Fibroblast of lung (primary cell): ENCODE results near the gene ANGPTL2. TPM values are rescaled to one million over a fixed set of nuclear protein-coding genes. Genes with fewer than 3 reads are reported as not detected.
A peak's percentile ranks its signal among the peaks of the same experiment; 100 is the strongest.

Source experiments
- DNase-seq, 2 donors: peaks; one replicate each; pipeline versions ENCODE4 v3.0.0 to v3.0.0-alpha.2; 2010; ENCODE audit warnings: low read depth in 2 of 2
- H2AFZ ChIP-seq: 2 replicates; pipeline ENCODE4 v1.5.1; 2012; ENCODE audit warnings: low read length, control low read depth, inconsistent platforms
- H3K27ac ChIP-seq: 2 replicates; pipeline ENCODE4 v1.5.1; 2011; ENCODE audit warnings: low read length, control low read depth; ENCODE audit not compliant: insufficient read depth
- H3K27me3 ChIP-seq: 2 replicates; pipeline ENCODE4 v1.5.1; 2011; ENCODE audit warnings: mild to moderate bottlenecking, low read length; ENCODE audit not compliant: control insufficient read depth, insufficient read depth
- H3K36me3 ChIP-seq: 2 replicates; pipeline ENCODE4 v1.5.1; 2011; ENCODE audit warnings: low read length; ENCODE audit not compliant: control insufficient read depth, insufficient read depth
- H3K4me1 ChIP-seq: 2 replicates; pipeline ENCODE4 v1.5.1; 2011; ENCODE audit warnings: low read length; ENCODE audit not compliant: control insufficient read depth, insufficient read depth; ENCODE audit errors: extremely low read depth
- H3K4me2 ChIP-seq: 2 replicates; pipeline ENCODE4 v1.5.1; 2011; ENCODE audit warnings: low read length, control low read depth; ENCODE audit not compliant: insufficient read depth; ENCODE audit errors: extremely low read depth
- H3K4me3 ChIP-seq, 4 experiments: fragments of 200-600 bp in 1 of 4; sonication (generic) in 1 of 4; replicated peaks in 1 of 4; 2 replicates each; pipeline ENCODE4 v1.5.1; 2011 to 2016; ENCODE audit warnings: low read length in 4 of 4, low read depth in 3 of 4, mild to moderate bottlenecking in 3 of 4, control low read depth in 2 of 4, inconsistent platforms in 1 of 4, mixed read lengths in 1 of 4; ENCODE audit not compliant: insufficient read depth in 1 of 4; ENCODE audit errors: control extremely low read depth in 1 of 4
- H3K79me2 ChIP-seq: 2 replicates; pipeline ENCODE4 v1.5.1; 2012; ENCODE audit warnings: mild to moderate bottlenecking, low read length, inconsistent platforms; ENCODE audit not compliant: control insufficient read depth, insufficient read depth
- H3K9ac ChIP-seq: 2 replicates; pipeline ENCODE4 v1.5.1; 2011; ENCODE audit warnings: mild to moderate bottlenecking, low read length, control low read depth; ENCODE audit not compliant: insufficient read depth
- H3K9me3 ChIP-seq: 2 replicates; pipeline ENCODE4 v1.5.1; 2012; ENCODE audit warnings: low read depth, low read length; ENCODE audit not compliant: control insufficient read depth, insufficient read depth
- H4K20me1 ChIP-seq: 2 replicates; pipeline ENCODE4 v1.5.1; 2011; ENCODE audit warnings: low read length; ENCODE audit not compliant: control insufficient read depth, insufficient read depth; ENCODE audit errors: extremely low read depth
- CTCF ChIP-seq, 2 donors: IDR thresholded peaks in 1 of 2; conservative IDR thresholded peaks in 1 of 2; 1 replicate in 1 of 2; 2 replicates in 1 of 2; pipeline ENCODE4 v1.5.1; 2011 to 2012; ENCODE audit warnings: low read length in 2 of 2, control low read depth in 1 of 2, inconsistent platforms in 1 of 2, low read depth in 1 of 2, mild to moderate bottlenecking in 1 of 2
- EZH2 ChIP-seq: IDR thresholded peaks from 2 replicates; pipeline ENCODE4 v1.5.1; 2012; ENCODE audit warnings: low read length, control low read depth, mild to moderate bottlenecking; ENCODE audit errors: missing control alignments
- polyA plus RNA-seq, 2 donors: library from polyadenylated mRNA; depleted of rRNA in 1 of 2; stranded (reverse) in 1 of 2; unstranded in 1 of 2; fragments of >200 nt; gene quantifications; 2 replicates each; pipeline ENCODE4 v1.2.1, GENCODE V29; 2011 to 2012; ENCODE audit warnings: missing spikeins in 1 of 2
- total RNA-seq: library from RNA; depleted of rRNA; stranded (reverse); fragments of >200 nt; gene quantifications from 2 replicates; pipeline ENCODE4 v1.2.1, GENCODE V29; 2014

Gene ANGPTL2
- total and polyA plus RNA-seq, 2 donors (not counting 1 experiment from before 2014, with no cell fraction given): 128 to 163 TPM

GRCh38 chr9:127136880-127137639, 14.6 kb upstream of the ANGPTL2 start:
- Histone ChIP-seq H3K4me1 (peaks cover 27% of the 10 kb centered on the region), H3K79me2 (no peaks in the 10 kb centered on the region), H3K4me2 (no peak overlapping the region), H2AFZ (no peak overlapping the region), H3K27ac (no peak overlapping the region), H3K9me3 (no peaks in the 10 kb centered on the region), H4K20me1 (no peaks in the 10 kb centered on the region), H3K9ac (no peak overlapping the region), H3K36me3 (no peaks in the 10 kb centered on the region), H3K4me3 (no peak overlapping the region), H3K27me3 (no peaks in the 10 kb centered on the region)
- DNase-seq: no peak
- TF ChIP-seq CTCF (conservative IDR thresholded peaks at IDR 0.05 in 1 of 2, IDR thresholded peaks at IDR 0.05 in 1 of 2; ENCODE audit: low read depth in 1 of 2, low read length in 2 of 2): no peak
- no peak for TF ChIP-seq EZH2

- no peak overlapping the region for H2AFZ ChIP-seq
- no peak overlapping the region for H3K4me3 ChIP-seq
- H3K9me3 ChIP-seq: no peaks in the 10 kb centered on the region
- H3K4me2 ChIP-seq: no peak overlapping the region
- no peaks in the 10 kb centered on the region for H3K79me2 ChIP-seq
- H4K20me1 ChIP-seq: no peaks in the 10 kb centered on the region
- no peak for TF ChIP-seq CTCF (conservative IDR thresholded peaks at IDR 0.05 in 1 of 2, IDR thresholded peaks at IDR 0.05 in 1 of 2; ENCODE audit: low read depth in 1 of 2, low read length in 2 of 2)
- no peak for TF ChIP-seq EZH2
- H3K27me3 ChIP-seq: no peaks in the 10 kb centered on the region
- H3K27ac ChIP-seq: no peak overlapping the region
- H3K4me1 ChIP-seq: peaks cover 35% of the 10 kb centered on the region
- no peaks in the 10 kb centered on the region for H3K36me3 ChIP-seq
- H3K9ac ChIP-seq: no peak overlapping the region
- DNase-seq: no peak
Observed at GRCh38 chr9:127136081-127136879, 13.8 kb upstream of the ANGPTL2 start.

- H3K36me3 ChIP-seq: no peaks in the 10 kb centered on the region
- H4K20me1 ChIP-seq: no peaks in the 10 kb centered on the region
- peaks cover 40% of the 10 kb centered on the region for H3K4me1 ChIP-seq
- no peaks in the 10 kb centered on the region for H3K27me3 ChIP-seq
- peak overlapping the region; percentile 96 for H3K27ac ChIP-seq
- no peaks in the 10 kb centered on the region for H3K79me2 ChIP-seq
- no peak overlapping the region for H2AFZ ChIP-seq
- H3K4me2 ChIP-seq: no peak overlapping the region
- no peak overlapping the region for H3K9ac ChIP-seq
- no peaks in the 10 kb centered on the region for H3K9me3 ChIP-seq
- TF ChIP-seq EZH2: no peak
- no peak for TF ChIP-seq CTCF (conservative IDR thresholded peaks at IDR 0.05 in 1 of 2, IDR thresholded peaks at IDR 0.05 in 1 of 2; ENCODE audit: low read depth in 1 of 2, low read length in 2 of 2)
- H3K4me3 ChIP-seq: no peak overlapping the region
- DNase-seq: no peak
Observed at GRCh38 chr9:127135056-127135745, 12.8 kb upstream of the ANGPTL2 start.
